OCI-LY1 (cell line): ENCODE measurements around the gene SLC5A9.

Source experiments
- CTCF ChIP-seq: fragments of 200-600 bp; sonication (generic), shearing (Covaris generic); IDR thresholded peaks from 2 replicates; pipeline ENCODE4 v1.5.1; 2017; ENCODE audit warnings: mild to moderate bottlenecking, antibody characterized with exemption, low read length, moderate library complexity, mixed read lengths
- EZH2 ChIP-seq: fragments of 200-600 bp; sonication (generic), shearing (Covaris generic); IDR thresholded peaks from 2 replicates; pipeline ENCODE4 v1.8.0; 2017; ENCODE audit warnings: borderline replicate concordance, mixed run types, mild to moderate bottlenecking, antibody characterized with exemption, low read length, moderate library complexity, mixed read lengths

- TF ChIP-seq CTCF (no peak), EZH2 (no peak)
Measured at GRCh38 chr1:48214820-48215219, 7.7 kb upstream of the SLC5A9 start.
